ENCODE data around the gene GCC2.
"Not testable (repeated sequence)": the region's sequence is repeated elsewhere in the genome, so short reads cannot be mapped to it uniquely, and the experiment has no call there.

Gene GCC2

DNA sequence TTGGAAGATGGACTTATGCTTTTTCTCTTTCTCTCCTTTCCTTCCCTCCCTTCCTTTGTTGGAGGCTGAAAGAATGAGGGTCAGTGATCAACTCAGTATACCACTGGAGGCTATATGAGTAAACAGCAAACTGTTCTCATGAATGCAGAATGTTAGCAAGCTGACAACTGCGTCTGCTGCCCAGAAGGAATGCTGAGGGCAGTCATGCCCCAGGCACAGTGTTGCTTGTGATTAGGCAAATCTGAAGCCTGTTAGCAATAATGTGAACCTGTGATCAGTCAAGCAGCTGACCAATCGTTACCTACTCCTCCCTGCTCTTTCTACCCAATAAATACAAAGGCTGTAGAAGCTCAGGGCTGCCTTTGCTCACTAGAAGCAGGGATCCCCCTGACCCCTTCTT lies 107.6 kb downstream of the GCC2 start:
- not testable (repeated sequence) for H3K4me3 Mint-ChIP-seq; H3K9me3 Mint-ChIP-seq (ENCODE audit: low read depth); H3K27me3 Mint-ChIP-seq; H3K4me1 Mint-ChIP-seq (ENCODE audit: low read depth); H3K36me3 Mint-ChIP-seq; H3K27ac Mint-ChIP-seq

All from activated naive CD8-positive, alpha-beta T cell (primary cell).